Fibroblast of lung (primary cell): ENCODE data around the gene OLFM1.

Source experiments
- CTCF ChIP-seq, 2 donors: IDR thresholded peaks in 1 of 2; conservative IDR thresholded peaks in 1 of 2; 1 replicate in 1 of 2; 2 replicates in 1 of 2; pipeline ENCODE4 v1.5.1; 2011 to 2012; ENCODE audit warnings: low read length in 2 of 2, control low read depth in 1 of 2, inconsistent platforms in 1 of 2, low read depth in 1 of 2, mild to moderate bottlenecking in 1 of 2
- EZH2 ChIP-seq: IDR thresholded peaks from 2 replicates; pipeline ENCODE4 v1.5.1; 2012; ENCODE audit warnings: low read length, control low read depth, mild to moderate bottlenecking; ENCODE audit errors: missing control alignments

- TF ChIP-seq CTCF (conservative IDR thresholded peaks at IDR 0.05 in 1 of 2, IDR thresholded peaks at IDR 0.05 in 1 of 2; ENCODE audit: low read depth in 1 of 2, low read length in 2 of 2) (no peak), EZH2 (no peak)
These were observed 64.5 kb downstream of the OLFM1 start for GRCh38 chr9:135151757-135152613.
